HG03571 (cell line): ENCODE data around the gene SEPTIN14.
"Not testable (repeated sequence)": the region's sequence is repeated elsewhere in the genome, so short reads cannot be mapped to it uniquely, and the experiment has no call there.

Source experiments
- ATAC-seq: cut with Tn5 transposase; IDR thresholded peaks from one replicate; pipeline ENCODE4 v1.9.1; 2021; ENCODE audit not compliant: unreplicated experiment

The SEPTIN14 gene

DNA sequence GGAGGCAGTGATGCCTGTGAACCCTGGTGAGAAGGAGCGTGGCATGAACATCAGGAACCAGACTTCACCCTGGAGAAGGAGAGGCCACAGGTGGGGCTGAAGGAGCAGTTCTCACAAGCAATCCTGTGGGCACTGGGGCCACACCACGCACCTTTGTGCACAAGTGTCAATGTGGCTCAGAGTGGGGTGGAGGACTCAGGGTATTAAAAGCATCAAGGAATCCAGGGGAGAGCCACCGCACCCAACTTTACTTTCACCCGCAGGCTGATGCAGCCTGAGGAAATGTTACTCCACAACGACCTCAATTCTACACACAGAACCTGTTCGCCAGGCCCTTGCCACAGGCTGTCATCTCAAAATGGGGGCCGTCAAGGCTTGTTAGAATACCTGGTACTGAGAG is 77.1 kb downstream of the SEPTIN14 start:
- not testable (repeated sequence) for ATAC-seq

DNA sequence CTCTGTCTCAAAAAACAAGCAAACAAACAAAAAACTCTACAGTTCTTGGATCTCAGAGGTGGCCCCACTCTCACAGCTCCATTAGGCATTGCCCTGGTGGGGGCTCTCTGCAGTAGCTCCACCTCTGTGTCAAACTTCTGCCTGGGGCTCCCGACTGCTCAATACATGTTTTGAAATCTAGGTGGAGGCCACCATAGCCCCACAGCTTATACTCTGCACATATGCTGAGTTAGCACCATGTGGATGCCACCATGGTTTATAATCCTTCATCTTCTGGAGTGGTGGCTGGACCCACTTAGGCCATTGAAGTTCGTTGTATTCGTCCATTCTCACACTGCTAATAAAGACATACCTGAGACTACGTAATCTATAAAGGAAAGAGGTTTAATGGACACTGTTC is 78.4 kb downstream of the SEPTIN14 start:
- ATAC-seq, result no peak

DNA sequence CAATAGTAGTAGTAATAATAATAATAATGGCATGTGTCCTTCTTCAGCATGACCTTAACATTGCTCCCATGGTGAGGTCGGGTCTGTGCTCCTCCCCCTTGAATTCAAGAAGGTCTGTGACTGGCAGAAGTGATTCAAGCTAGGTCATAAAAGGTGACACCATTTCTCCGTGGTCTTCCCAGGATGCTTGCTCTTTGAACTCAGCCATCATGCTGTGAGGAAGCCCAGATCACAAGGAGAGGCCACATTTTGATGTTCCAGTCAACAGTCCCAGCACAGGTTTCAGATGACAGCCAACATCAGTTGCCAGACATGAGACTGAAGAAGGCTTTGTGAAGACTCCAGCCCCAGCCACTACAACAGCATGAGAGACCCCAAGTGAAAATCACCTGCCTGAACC is 83.9 kb downstream of the SEPTIN14 start:
- ATAC-seq, result no peak

DNA sequence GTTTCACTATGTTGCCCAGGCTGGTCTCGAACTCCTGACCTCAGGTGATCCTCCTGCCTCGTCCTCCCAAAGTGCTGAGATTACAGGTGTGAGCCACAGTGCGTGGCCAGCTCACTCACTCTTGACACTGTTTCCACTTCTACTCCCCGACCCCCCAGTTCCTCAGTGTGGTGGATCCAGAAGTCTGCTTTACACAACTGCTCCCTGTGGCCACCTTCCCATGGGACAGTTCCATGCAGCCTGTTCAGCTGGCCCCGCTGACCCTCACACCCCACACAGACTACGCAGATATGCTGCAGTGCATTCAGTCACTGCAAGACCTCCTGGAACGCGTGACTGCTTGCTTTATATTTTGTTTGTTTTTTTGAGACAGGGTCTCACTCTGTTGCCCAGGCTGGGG is 86.4 kb downstream of the SEPTIN14 start:
- no peak for ATAC-seq

DNA sequence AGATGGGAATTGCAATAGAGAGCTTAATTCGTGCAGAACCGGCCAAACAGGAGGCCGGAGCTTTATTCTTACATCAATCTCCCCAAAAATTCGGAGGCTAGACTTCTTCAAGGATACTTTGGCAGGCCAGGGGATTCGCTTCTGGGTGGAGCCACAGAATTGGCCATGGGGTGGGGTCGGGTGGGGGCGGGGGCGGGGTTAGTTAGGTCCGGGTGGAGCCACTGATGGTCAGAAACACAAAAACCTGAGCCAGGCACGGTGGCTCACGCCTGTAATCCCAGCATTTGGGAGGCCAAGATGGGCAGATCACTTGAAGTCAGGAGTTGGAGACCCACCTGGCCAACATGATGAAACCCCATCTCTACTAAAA is 87.5 kb downstream of the SEPTIN14 start:
- ATAC-seq, result no peak

DNA sequence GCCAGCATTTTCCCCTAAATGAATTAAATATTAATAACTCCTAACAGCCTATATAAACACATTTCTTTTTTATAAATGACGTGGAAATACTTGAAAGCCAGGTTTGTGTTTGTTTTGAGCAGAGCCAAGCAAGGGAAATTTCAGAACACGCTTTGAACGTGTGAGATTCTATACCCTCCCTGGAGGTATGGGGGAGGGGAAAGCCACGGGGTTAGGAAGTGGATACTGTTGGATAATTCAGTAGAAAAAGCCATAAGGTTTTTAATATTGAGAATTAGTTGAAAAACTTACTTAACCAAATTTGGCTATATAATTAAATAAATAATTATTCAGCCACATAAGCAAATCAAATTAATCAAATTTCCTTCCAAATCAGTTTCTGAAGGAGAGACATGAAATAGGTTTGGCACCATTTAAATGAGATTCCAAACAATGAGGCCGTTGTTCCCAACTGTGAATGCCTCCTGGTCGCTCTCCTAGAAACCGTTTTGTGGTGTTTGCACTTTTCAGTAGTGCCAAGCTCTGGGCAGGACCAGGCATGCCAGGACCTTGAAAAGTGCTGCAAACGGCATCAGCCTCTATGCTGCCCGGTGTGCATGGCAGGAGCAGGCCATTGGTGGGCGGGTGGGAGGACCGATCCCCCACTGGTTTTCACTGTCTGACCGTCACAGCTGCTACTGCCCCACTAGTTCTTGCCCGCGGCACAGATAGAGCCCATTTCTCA is 88.1 kb downstream of the SEPTIN14 start:
- no peak for ATAC-seq

DNA sequence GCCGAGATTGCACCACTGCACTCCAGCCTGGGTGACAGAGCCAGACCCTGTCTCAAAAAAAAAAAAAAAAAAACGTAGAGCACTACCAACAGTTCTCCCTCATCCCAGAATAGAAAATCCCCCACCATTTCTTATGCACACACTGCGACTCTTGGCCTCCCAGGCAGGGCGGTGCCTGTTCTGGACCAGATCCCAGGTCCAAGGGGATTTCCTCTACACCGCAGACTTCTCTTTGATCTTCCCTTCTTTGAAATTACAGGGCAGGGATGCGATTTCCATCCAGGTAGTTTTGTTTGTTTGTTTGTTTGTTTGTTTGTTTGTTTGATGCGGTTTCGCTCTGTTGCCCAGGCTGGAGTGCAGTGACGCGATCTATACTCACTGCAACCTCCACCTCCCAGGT is 91.8 kb downstream of the SEPTIN14 start:
- no peak for ATAC-seq

DNA sequence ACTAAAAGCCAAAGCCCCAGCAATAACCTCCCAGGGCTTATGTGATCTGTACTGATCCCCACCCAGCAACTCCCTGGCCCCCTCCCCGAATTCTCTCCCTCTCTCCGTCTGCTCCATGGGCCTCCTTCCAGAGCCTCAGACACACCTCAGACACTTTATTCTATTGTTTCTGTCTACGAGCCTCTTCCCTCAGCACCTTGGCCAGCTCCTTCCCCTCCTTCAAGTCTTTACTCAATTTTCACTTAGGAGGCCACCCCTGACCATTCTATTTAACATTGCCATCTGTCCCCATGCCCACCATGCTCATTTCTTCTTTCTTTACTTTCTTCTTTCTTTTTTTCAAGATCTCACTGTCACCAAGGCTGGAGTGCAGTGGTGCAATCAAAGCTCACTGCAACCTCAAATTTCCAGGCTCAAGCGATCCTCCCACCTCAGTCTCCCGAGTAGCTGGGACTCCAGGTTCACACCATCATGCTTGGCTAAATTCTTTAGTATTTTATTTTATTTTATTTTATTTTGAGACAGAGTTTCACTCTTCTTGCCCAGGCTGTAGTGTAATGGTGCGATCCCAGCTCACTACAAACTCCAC is 109.2 kb downstream of the SEPTIN14 start:
- not testable (repeated sequence) for ATAC-seq

DNA sequence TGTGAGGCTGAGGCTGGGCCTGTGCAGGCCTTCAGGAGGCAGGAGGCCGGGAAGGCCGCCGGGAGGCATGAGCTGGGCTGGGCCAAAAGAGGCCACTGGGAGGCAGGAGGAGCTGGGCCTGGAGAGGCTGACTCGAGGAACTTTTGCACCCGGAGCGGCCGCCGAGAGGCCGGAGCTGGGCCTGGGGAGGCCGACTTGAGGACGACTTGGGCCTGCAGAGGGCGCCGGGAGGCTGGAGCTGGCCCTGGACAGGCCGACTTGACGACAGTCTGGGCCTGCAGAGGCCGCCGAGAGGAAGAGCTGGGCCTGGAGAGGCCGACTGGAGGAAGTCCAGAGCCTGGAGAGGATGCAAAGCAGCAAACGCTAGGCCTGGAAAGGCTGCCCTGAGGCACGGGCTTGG is 117.8 kb downstream of the SEPTIN14 start:
- not testable (repeated sequence) for ATAC-seq
